HCT116 (cell line): ENCODE data around the gene MOB3B. TPM values are rescaled to one million over a fixed set of nuclear protein-coding genes. Genes with fewer than 3 reads are reported as not detected.

ENCODE experiments used
- ATAC-seq: fragments of 200-7000 bp; cut with Tn5 transposase; 2 replicates; pipeline ENCODE4 v1.9.1; 2020; ENCODE audit warnings: mild to moderate bottlenecking, moderate library complexity
- BruUV-seq: library from RNA; stranded (reverse); fragments of 400-500 nt; replicated peaks from 2 replicates; lab custom pipeline; 2021; lab: Mats Ljungman, UMichigan
- CTCF ChIA-PET: fragments of 300-600 bp; sonication (Branson Sonifier 250); formaldehyde crosslinking; loops from one replicate; lab custom pipeline; 2021; ENCODE audit warnings: antibody characterized with exemption; lab: Charles Lee
- POLR2A ChIA-PET: fragments of 300-600, 350-600 bp; sonication (Branson Sonifier 250); formaldehyde crosslinking; loops from one replicate; lab custom pipeline; 2021; ENCODE audit warnings: antibody characterized with exemption; lab: Charles Lee
- RAD21 ChIA-PET, 2 experiments: fragments of 300-600 bp; sonication (Branson Sonifier 250); formaldehyde crosslinking; loops; one replicate each; lab custom pipeline; 2023; ENCODE audit warnings: low total read pairs in 2 of 2; ENCODE audit not compliant: uncharacterized antibody in 2 of 2, unreplicated experiment in 2 of 2, low non-redundant PET in 1 of 2; lab: Charles Lee
- DNase-seq: peaks from one replicate; pipeline ENCODE4 v3.0.0-alpha.2; 2010; ENCODE audit warnings: low read depth, low spot score
- H2AFZ ChIP-seq: fragments of 200-600 bp; shearing (Covaris generic), sonication (generic); 2 replicates; pipeline ENCODE4 v1.6.1; 2017; ENCODE audit warnings: low read depth, mixed run types, mixed read lengths, antibody characterized with exemption, low read length; ENCODE audit not compliant: poor library complexity, severe bottlenecking
- H3K27ac ChIP-seq: 2 replicates; pipeline ENCODE4 v1.5.1; 2012; ENCODE audit warnings: low read depth, low read length
- H3K27me3 ChIP-seq: fragments of 200-600 bp; sonication (generic); 2 replicates; pipeline ENCODE4 v1.6.1; 2016; ENCODE audit warnings: mixed run types, low read length, mixed read lengths; ENCODE audit not compliant: insufficient read depth
- H3K36me3 ChIP-seq, 2 experiments: fragments of 200-500 bp in 1 of 2; fragments of 200-600 bp in 1 of 2; sonication (Bioruptor generic) in 1 of 2; sonication (generic) in 1 of 2; 2 replicates each; pipeline versions ENCODE4 v1.5.1 to v1.6.1; 2014 to 2016; ENCODE audit warnings: low read length in 2 of 2, inconsistent platforms in 1 of 2, mixed read lengths in 1 of 2, mixed run types in 1 of 2; ENCODE audit not compliant: insufficient read depth in 2 of 2, control insufficient read depth in 1 of 2
- H3K4me1 ChIP-seq, 2 experiments: fragments of 200-600 bp in 1 of 2; sonication (generic) in 1 of 2; 2 replicates each; pipeline versions ENCODE4 v1.5.1 to v1.6.1; 2012 to 2017; ENCODE audit warnings: low read length in 2 of 2, inconsistent platforms in 1 of 2, mild to moderate bottlenecking in 1 of 2, mixed read lengths in 1 of 2, mixed run types in 1 of 2, moderate library complexity in 1 of 2; ENCODE audit not compliant: insufficient read depth in 2 of 2, control insufficient read depth in 1 of 2
- H3K4me2 ChIP-seq: fragments of 200-600 bp; sonication (generic); 2 replicates; pipeline ENCODE4 v1.6.1; 2017; ENCODE audit warnings: mixed run types, low read length, mixed read lengths
- H3K4me3 ChIP-seq, 2 experiments: fragments of 200-600 bp in 1 of 2; sonication (generic) in 1 of 2; replicated peaks in 1 of 2; 2 replicates each; pipeline ENCODE4 v1.5.1; 2011 to 2016; ENCODE audit warnings: low read length in 2 of 2, control low read depth in 1 of 2, low read depth in 1 of 2, mild to moderate bottlenecking in 1 of 2, mixed read lengths in 1 of 2, mixed run types in 1 of 2
- H3K79me2 ChIP-seq: fragments of 200-600 bp; sonication (generic); 2 replicates; pipeline ENCODE4 v1.6.1; 2017; ENCODE audit warnings: mild to moderate bottlenecking, mixed run types, low read length, moderate library complexity, mixed read lengths; ENCODE audit not compliant: insufficient read depth
- H3K9ac ChIP-seq: fragments of 200-600 bp; sonication (generic); 2 replicates; pipeline ENCODE4 v1.6.1; 2016; ENCODE audit warnings: low read length, mixed read lengths
- H3K9me2 ChIP-seq: fragments of 200-600 bp; sonication (generic), shearing (Covaris generic); 2 replicates; pipeline ENCODE4 v1.6.1; 2017; ENCODE audit warnings: mixed run types, mild to moderate bottlenecking, moderate library complexity; ENCODE audit not compliant: insufficient read depth
- H3K9me3 ChIP-seq, 2 experiments: fragments of 200-500 bp in 1 of 2; fragments of 200-600 bp in 1 of 2; sonication (Bioruptor generic) in 1 of 2; sonication (generic) in 1 of 2; 2 replicates each; pipeline ENCODE4 v1.6.1; 2014 to 2017; ENCODE audit warnings: low read length in 2 of 2, mixed read lengths in 2 of 2, inconsistent platforms in 1 of 2, low read depth in 1 of 2, mild to moderate bottlenecking in 1 of 2, mixed run types in 1 of 2, moderate library complexity in 1 of 2; ENCODE audit not compliant: control insufficient read depth in 1 of 2, insufficient read depth in 1 of 2
- H4K20me1 ChIP-seq: fragments of 200-600 bp; sonication (generic), shearing (Covaris generic); 2 replicates; pipeline ENCODE4 v1.6.1; 2017; ENCODE audit warnings: mixed run types, mild to moderate bottlenecking, moderate library complexity; ENCODE audit not compliant: insufficient read depth
- CBX3 ChIP-seq: IDR thresholded peaks from 2 replicates; pipeline ENCODE4 v1.6.1; 2012; ENCODE audit warnings: low read depth
- CEBPB ChIP-seq: IDR thresholded peaks from 2 replicates; pipeline ENCODE4 v1.6.1; 2012; ENCODE audit warnings: low read depth
- JUND ChIP-seq: IDR thresholded peaks from 2 replicates; pipeline ENCODE4 v1.6.1; 2012
- RAD21 ChIP-seq: IDR thresholded peaks from 2 replicates; pipeline ENCODE4 v1.6.1; 2012; ENCODE audit warnings: low read depth, mild to moderate bottlenecking
- SIN3A ChIP-seq: IDR thresholded peaks from 2 replicates; pipeline ENCODE4 v1.6.1; 2012; ENCODE audit warnings: low read depth
- YY1 ChIP-seq: IDR thresholded peaks from 2 replicates; pipeline ENCODE4 v1.6.1; 2011; ENCODE audit warnings: low read length, low read depth, moderate library complexity, mild to moderate bottlenecking; ENCODE audit not compliant: insufficient replicate concordance; ENCODE audit errors: extremely low read depth
- ZFX ChIP-seq: fragments of 450-650 bp; IDR thresholded peaks from 2 replicates; pipeline ENCODE4 v1.6.1; 2017
- intact Hi-C: fragments of 100-400 bp; cut with micrococcal nuclease; formaldehyde crosslinking; loops from 2 replicates; pipeline ENCODE4 v1.10.0; 2022
- total RNA-seq: library from RNA; stranded (reverse); gene quantifications from one replicate; pipeline ENCODE4 v1.2.1, GENCODE V29; 2021; ENCODE audit not compliant: unreplicated experiment

The MOB3B gene
- total RNA-seq, 1 experiment from 2014 or later = 1.2 TPM

DNA sequence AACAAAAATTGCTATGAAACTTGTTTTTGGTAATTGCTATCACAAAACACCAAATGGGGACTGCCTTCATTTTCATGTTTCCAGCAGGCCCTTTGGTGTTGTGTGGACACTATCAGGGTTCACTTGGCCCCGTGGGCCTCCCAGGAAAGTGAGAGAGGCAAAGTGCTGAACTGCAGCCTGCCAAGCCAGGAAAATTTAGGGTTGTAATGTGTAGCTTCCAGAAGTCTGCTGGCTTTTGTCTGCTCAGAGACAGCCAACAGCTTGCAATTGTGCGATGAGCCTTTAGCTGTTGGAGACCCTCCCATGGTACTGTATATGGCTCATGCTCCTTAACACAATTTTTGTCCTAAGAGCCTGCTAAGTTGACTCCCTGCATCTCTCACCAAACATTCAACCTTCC, 127.0 kb downstream of the MOB3B start:
- DNase-seq (no peak), ATAC-seq (no peak)
- no peaks in the 10 kb centered on the region for H3K9me3 ChIP-seq
- H3K27me3 ChIP-seq = peaks cover 19% of the 10 kb centered on the region; the same call in 1 of the 2 replicates
- H3K9ac ChIP-seq = no peak overlapping the region
- RAD21 ChIA-PET = no interaction called here
- intact Hi-C loops = no loop called here
- BruUV-seq = no TSS peak
- TF ChIP-seq ZFX (no peak), CEBPB (no peak)
- TF ChIP-seq, all 23 proteins: peak for 0
- Histone ChIP-seq H3K4me2 (no peak overlapping the region), H4K20me1 (no peaks in the 10 kb centered on the region), H3K4me3 (no peak overlapping the region), H3K79me2 (no peaks in the 10 kb centered on the region), H3K4me1 (no peaks in the 10 kb centered on the region), H3K9me2 (no peaks in the 10 kb centered on the region), H3K36me3 (no peaks in the 10 kb centered on the region), H2AFZ (no peak overlapping the region), H3K27ac (no peak overlapping the region)
- ChIA-PET POLR2A (no interaction called here), CTCF (no interaction called here)

- TF ChIP-seq CEBPB (no peak), CBX3 (no peak), JUND (no peak), YY1 (no peak), SIN3A (no peak), RAD21 (no peak)
- TF ChIP-seq, all 23 proteins: peak for 0
- ChIA-PET POLR2A (no interaction called here), CTCF (no interaction called here), RAD21 (no interaction called here)
- Histone ChIP-seq H3K36me3 (no peaks in the 10 kb centered on the region), H3K4me1 (no peaks in the 10 kb centered on the region), H3K27me3 (peaks cover 23% of the 10 kb centered on the region), H3K9me3 (no peaks in the 10 kb centered on the region), H3K27ac (no peak overlapping the region), H3K9ac (no peak overlapping the region), H3K4me3 (no peak overlapping the region), H2AFZ (no peak overlapping the region), H4K20me1 (no peaks in the 10 kb centered on the region), H3K79me2 (no peaks in the 10 kb centered on the region), H3K4me2 (no peak overlapping the region), H3K9me2 (no peaks in the 10 kb centered on the region)
- intact Hi-C loops = no loop called here
- ATAC-seq = no peak
- BruUV-seq = no TSS peak
- DNase-seq = no peak
Observed at GRCh38 chr9:27400334-27400880, 129.2 kb downstream of the MOB3B start.
